Activated naive CD4-positive, alpha-beta T cell treated with Interleukin-2 at 50 U/mL for 16 hours (primary cell): ENCODE data around the gene PBOV1.

ENCODE experiments used
- DNase-seq: peaks from one replicate; pipeline ENCODE4 v3.0.0-alpha.2; 2020

The PBOV1 gene

DNA sequence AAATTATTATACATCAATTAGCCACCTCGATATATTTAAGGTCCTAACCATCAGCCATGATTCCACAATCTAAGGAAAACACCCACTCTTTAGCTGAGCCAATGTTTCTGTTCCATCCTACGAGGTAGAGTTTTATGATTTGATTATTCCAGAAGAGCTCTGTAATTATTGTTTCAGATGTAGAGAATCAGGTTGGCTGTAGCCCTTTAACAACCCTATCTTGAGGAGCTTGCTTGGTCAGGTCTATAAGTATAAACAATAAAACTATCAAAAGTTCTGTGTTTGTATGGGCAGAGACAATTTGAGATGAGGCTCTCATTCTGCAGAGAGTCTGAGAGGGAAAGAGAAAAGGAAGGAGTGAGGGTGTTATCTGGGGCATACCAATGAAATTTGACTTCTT is at the start of gene PBOV1:
Gene PBOV1 (minus strand): TSS at position 43 of the 400 bp plus-strand sequence. CDS start 96 bp downstream, outside the sequence.
- DNase-seq, result no peak

DNA sequence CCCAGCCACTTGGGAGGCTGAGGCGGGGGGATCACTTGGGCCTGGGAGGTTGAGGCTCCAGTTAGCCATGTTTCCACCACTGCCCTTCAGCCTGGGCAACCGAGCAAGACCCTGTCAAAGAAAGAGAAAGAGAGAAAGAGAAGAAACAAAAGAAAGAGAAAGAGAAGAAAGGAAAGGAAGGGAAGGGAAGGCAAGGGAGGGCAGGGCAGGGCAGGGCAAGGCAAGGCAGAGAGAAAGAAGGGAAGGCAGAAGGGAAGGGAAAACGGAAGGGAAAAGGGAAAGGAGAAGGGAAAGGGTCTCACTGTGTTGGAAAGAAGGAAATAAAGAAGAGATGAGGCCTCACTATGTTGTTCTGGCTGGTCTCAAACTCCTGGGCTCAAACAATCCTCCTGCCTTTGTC is 47.8 kb upstream of the PBOV1 start:
- DNase-seq, result no peak

DNA sequence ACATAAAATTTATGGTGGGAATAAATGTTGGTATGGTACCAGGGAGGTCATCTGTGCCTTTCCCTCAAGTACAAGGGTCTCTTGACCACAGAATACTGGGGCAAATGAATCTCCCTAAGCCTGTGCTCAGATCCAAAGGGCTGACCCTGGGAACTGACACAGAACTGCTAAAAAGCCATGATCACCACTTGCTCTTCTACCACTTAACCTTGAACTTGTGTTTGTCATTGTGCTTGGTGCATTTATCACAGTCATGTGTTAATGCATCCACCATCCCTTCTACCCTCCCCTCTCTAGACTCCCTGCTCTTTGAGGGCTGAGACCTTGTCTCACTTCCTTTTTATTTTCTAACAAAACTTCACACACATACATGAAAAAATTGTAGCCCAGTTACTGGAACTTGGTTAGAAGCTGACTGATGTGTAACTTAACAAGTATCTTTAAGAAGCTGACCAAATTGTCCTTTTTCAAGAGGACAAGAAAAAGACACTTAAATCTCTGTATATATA is 46.1 kb upstream of the PBOV1 start:
- DNase-seq, result no peak

DNA sequence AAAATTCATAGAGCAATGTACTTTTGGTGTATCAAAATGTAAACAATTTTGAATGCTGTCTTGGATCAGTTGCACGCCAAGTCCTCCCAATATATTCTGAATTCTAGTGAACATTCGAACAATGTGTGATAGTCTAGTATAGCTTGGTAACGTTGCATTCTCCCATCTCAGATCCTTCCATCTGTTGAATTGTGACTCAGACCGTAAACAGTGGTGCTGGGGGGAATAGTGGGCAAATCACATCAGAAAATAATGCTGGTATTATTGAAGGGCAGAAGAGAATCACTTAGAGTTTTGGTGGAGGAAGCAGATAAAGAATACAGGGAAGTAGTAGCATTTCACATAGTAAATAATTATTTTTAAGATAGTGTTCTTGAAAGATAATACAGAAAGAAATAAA is 45.7 kb upstream of the PBOV1 start:
- no peak for DNase-seq

DNA sequence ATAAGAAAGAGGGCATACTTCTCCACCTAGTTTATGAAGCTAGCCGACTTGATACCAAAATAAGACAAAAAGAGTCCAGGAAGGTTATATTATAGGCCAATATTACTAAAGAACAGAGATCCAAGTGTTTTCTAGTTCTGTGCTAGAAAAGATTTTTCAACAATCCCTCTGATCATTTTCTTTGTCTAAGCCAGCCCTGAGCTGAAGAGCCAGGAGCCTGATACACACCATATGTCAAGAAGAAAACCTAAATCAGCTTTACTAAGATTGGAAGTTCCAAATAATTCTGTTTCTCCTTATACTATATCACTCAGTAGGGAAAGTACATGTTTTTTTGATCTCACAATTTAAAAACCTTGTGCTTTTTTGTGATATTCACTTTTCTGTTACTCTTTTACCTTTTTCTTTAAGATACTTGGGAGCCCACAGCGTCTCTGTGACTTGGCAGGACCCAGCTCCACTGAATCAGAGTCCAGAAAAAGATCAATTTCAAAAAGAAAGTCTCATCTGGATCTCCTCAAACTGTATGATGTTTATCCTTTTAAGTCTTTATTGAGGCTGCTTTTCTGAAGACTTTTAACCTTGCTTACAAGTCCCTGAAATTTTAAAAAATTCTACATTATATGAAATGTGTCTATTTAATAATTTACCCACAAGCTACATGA is 43.0 kb upstream of the PBOV1 start:
- no peak for DNase-seq

DNA sequence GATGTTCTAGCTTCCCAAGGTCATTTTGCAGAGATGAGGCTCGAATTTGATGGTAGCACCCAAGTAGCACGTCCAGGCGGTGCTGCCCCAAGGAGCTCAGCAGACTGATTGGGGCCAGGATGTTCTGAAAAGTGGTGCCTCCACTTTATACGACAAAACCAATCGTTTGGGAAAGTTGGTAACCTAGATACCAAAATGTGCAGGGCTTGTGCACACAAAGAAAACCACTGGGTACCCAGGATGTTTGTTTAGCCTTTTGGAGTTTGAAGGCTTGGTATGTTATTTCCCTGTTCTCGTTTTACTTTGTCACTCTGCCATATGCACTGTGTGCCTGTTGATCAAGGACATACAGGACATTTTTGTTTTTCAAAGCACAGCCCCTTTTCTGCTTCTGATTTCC is 40.7 kb upstream of the PBOV1 start:
- no peak for DNase-seq

DNA sequence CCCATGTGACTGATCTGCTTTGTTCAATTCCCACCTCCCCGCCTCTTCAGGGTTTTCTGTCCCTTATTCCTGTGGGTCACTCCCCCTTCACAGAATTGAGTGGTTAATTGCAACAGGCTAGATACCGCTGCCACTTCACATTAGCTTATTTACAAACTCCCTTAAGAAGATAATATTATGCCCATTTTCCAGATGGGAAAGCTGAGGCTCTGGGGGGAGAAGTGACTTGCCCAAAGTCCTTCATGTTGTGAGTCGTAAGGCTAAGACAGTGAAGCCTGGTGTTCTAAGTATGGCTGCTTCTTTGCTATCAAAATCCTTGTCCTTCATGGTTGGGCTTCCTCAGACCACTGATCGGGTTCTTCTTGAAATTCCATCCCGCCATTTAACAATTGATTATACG is 39.9 kb upstream of the PBOV1 start:
- DNase-seq, result no peak

DNA sequence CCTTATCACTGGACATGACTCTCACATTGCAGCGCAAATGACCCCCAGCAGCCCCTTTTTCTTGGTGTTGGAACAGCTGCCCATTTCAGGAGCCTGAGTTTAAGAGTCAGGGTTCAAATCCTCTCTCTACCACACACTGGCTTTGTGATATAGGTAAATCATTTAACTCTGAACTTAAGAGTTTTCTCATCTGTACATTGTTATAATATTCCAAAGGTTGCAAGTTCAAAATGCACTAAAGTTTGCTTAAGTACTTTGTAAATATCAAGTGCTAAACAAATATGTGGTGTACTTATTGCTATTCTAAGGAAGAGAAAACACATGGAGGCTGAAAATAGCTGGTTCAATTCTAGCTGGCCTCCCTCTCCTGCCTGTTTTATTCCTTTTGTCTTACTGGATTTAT is 39.3 kb upstream of the PBOV1 start:
- no peak for DNase-seq

DNA sequence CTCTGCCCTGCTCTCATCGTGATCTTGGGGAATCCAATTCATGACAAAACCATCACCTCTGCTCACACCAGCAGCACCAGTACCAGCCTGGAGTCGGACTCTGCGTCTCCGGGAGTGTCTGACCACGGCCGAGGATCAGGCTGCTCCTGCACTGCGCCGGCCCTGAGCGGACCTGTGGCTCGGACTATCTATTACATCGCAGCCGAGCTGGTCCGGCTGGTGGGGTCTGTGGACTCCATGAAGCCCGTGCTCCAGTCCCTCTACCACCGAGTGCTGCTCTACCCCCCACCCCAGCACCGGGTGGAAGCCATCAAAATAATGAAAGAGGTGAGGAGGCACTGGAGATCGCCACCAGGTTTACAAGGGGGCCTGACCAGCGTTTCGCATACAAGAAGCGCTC is 37.2 kb upstream of the PBOV1 start:
- DNase-seq, result no peak

DNA sequence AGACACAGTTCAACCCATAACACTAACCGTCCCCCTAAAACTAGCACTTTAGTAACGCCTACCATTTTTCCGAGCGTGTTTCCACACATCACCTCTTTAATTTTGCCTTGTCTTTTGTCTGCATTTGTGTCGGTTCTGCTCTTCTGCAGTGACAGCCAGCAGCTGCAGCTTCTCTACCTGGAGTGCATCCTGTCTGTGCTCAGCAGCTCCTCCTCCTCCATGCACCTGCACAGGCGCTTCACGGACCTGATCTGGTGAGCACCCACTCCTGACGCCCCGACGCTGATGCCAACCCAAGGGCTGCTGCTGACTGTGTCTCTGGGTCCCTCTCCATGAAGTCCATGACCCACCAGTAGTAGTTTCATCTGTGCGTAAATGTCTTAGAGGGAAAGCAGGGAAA is 35.4 kb upstream of the PBOV1 start:
- DNase-seq, result no peak

DNA sequence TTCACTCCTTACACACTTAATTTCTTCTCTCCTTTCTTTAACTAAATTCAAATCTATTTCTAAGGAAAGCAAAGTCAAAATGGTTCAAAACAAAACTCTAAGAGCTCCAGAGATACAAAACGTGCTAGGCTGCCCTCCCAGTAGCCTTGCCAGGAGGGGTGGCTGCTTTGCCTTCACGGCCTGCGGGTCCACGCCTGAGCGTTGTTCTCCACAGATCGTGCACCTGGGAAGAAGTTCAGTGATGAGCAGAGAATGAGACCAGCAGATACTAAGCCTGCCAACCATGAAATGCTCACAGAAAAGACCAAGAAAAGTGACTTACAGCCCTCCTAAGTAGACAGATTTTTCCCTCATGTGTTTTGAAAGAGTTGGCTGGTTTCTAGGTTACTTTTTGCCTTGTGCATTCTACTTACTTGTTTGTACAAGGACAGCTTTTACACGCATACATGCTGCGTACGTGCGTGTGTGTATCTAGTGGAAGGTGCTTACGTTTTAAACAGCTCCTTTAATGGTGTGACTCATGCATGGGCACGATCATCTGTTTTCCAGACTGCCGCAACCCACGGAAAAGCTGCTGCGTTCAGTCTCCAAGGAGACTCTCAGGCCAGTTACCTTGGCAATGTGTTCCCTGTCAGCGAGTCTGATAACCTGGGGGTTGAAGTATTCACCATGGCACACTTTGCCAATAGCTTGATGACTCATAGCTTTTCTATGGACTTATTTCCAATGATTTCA is 32.4 kb upstream of the PBOV1 start:
- no peak for DNase-seq

DNA sequence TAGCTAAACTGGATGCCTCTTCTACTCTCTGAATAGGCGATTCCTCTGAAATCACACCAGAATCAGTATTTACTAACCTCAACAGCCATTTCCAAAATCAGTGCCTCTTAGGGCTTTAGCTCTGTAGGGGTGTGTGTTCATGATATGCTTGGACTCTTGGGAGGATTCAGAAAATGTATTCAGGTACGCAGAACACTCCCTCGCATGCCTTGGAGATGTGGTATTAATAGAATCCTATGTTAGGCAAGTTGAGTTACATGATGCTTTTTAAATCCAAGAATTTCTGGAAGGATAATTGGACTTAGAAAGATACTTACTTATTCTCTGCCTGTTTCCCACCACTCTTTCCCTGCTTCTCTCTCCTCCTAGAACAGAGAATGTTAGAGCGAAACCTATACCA is 31.8 kb upstream of the PBOV1 start:
- DNase-seq, result no peak

DNA sequence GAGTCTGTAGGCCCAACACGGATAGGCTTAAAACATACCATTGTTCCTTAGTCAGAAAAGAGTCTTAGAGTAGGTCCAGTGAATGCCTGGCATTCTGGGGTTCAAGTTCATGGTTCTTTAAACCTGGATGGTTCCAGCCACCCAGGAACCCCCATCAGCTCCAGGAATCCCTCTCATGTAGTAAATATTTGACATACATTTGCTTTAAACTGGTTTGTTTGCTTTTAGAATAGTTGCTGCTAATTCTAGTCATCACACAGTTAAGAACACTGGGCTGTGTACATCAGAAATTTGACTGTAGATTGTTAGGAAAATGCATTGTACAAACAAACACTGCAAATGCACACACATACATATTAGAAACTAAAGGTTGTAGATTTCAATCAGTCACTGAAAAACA is 30.6 kb upstream of the PBOV1 start:
- DNase-seq, result no peak

DNA sequence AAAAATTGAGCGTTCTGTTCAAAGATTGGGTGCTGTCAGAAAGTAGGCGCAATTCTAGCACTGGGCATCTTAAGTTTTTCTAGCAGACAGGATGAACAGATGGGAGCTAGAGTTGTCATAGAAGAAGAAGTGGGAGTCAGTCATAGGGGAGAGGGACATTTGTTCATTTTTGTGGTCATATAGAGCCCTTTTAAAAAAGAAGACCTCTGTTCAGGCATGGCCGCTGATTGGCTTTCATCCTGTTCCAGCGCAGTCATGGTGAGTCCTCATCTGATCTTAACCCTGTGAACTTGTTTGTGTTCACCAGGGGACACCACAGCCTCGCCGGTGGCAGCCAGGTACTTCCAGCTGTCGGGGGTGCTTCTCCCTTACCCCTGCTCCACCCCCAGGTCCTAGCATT is 29.7 kb upstream of the PBOV1 start:
- DNase-seq, result no peak

DNA sequence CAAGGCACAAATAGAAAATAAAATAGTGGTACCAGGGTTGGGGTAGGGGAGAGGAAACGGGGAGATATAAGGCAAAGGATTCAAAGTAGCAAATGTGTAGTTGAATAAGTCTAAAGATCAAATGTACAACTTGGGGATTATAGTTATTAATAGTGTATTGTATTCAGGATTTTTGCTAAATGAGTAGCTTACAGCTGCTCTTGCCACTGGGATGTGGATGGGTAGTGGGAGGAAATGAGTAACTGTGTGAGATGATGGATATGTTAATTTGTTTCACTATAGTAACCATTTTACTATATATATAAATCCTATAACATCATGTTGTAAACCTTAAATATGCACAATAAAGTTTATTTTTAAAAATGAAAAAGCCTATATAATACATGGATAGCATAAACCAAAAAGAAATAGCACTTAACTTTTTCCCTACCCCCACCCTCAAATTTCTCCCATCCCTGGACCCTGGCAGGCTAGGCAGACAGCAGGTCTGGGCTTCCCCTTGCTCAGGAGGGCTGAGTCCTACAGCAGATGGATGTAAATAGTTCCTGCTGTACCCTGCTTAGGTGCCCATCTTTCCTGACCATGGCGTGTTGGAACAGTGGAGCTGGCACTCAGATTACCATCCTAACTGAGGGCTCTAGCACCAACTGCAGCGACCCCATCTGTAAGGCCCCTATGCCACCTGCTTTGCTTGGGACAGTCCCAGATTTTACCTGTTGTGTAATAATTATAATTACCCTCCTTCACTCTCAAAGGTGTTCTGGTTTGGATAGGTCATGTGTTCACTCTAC is 28.6 kb upstream of the PBOV1 start:
- no peak for DNase-seq

DNA sequence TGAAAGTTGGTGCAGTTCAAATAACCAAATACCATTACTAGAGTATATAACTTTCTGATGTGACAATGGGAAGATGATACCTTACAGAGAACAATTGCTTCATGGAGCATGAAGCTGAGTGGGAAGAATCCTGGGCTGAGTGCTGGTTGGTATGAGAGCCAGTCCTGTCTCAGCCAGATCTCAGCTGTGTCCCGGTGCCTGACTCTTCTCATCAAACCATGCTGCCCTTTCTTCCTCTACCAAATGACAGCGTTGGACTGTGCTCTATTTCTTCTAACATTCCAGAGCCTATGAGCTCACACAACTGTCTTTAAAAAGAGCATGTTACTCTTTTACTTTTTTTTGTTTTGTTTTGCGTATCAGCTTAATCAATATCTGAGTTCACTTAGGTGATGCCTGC is 27.5 kb upstream of the PBOV1 start:
- DNase-seq, result no peak

DNA sequence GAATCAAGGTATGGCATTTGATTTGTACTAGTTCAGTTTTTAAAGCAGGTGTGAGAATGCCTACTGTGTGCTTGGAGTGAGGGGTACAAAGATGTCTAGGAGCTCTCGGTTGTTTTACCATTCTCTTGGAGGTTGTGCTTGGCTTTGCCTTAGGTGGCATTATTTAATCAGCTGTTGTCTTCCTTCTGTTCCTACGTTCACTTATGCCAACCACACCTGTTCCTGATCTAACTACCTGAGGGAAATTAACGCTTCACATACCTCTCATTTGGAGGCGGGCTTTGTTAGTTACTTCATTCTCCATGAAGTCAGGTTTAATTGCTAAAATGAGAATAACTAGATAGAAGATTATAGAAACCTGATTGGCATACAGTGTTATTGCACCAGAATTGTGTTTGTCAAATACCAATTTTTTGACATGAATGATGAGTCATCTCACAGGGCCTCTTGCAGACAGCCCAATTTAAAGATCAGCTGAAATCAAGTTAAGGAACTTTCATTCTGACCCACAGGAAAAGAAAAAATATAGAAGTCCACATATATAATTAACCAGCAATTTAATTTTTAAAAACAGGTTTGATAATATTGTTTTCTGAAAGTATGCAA is 24.8 kb upstream of the PBOV1 start:
- no peak for DNase-seq

DNA sequence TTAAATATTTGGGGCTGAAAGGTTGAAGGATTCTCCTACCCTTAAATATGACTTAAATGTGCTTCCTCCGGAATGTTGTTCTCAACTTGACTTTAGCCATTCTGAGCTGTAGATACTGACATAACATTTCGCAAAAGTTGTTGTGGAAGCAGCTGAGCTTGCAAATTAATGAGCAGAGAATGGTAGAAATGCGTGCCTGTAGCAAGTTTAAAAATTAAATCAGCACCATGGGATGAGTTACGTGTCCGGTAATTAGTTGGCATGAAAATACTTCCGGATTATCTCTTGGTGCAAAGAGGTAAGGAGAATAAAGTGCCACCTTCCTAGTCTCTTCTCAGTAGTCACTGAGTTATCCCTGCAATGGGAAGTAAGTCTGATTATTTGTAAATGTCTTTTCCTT is 23.6 kb upstream of the PBOV1 start:
- DNase-seq, result no peak

DNA sequence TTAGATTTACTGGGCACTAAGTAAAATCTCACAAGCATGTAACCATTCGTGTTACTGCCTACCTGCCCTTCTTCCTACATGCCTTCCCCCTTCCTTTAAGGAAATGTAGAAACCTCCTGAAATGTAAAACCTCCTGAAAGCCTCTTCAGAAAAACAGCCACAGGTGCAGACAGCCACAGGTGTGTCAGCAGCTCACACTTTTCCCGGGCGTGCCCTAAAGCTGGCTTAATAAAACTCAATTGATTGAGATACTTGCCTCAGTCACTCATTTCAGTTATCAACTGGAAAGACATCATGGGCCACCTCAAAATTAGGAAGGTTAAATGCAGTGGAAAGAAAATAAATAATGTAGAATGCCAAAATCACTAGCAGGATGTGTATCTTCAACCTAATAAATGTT is 23.1 kb upstream of the PBOV1 start:
- DNase-seq, result no peak

DNA sequence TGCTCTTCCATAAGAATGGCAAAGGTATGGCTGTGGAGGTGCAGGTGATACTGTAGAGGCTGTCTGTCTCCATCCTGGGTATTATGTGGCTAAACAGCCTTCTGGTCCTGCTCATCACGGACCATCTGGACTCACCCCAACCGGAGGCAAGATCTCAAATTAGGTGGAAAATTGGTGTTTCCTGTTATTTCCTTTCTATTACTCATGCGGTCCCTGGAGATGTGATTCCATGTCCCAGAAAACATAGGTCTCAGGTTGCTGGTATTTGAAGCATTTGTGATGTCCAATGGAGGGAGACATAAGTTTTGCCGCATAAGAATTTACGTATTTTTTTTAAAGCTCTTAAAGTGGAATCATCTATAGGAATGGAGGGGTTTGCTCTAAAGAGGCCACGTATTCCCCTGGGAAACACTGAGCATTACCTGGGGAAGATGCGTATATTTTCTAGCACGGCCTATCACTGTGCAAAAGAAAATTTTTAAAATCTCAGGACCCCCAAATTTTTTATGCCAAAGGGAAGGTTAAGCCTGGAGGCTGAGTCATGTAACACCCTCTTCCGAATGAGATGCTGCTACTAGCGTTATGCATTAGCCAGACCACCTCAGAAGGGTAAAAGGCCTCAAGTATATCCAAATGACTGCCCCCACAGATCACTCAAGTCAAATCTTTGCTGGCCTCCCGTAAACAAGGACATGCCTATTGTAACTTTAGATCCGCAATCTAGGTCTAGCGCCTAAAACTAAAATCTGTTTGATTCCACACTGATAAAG is 22.4 kb upstream of the PBOV1 start:
- no peak for DNase-seq

DNA sequence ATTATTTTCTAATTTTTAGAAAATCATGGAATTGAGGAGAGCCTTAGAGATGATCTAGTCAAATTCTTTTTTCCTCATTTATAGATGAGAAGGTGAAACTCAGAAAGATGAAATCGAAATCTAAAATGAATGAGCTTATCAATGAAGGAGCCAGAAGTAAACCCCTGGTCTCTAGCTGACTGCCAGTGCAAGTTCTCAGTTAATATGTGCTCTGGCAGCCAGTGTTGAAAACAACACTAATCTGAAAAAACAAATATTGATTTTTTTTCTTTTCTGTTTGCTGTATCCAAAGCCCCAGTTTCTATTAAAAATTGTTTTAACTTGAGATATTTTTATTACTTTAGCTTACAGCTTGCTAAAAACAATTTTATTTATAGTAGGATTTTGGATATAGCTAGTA is 21.5 kb upstream of the PBOV1 start:
- DNase-seq, result no peak

DNA sequence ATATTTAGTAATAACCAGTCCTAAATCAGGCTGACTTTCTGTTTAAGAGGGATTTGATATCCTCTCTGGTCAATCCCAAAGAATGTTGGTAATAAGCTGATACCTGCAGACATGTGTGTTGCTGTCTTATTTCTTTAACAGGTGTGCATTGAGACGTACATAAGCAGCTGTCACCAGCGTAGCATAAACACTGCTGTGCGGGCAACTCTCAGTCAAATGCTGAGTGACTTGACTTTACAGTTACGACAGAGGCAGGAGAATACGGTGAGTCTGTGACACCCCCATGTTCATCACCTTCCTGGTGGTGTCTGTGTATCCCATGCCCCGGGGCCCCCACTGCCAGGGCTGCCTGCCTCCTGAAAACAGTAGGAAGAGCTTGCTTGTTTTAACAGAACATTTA is 20.1 kb upstream of the PBOV1 start:
- no peak for DNase-seq

DNA sequence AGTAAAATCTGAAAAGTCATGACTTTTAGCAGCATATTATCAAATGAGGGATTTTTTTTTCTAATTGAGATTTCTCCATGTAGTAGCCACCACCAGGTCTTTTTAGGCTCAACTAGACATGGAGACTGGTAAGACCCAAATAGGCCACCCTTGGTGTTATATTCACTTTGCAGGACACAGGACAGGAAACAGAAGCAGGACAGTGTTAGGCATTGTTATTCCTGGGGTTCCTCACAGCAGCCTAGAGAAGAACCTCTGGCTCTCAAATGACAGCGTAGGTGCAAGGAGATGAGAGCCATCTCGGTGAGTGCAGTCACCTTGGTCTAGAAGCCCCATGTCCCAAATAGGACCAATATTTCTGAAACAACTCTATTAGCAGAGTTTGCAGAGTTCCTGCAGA is 19.2 kb upstream of the PBOV1 start:
- no peak for DNase-seq
